HepG2 (cell line): ENCODE data around the gene CTPS2. TPM values are rescaled to one million over a fixed set of nuclear protein-coding genes. Genes with fewer than 3 reads are reported as not detected.

Experiments
- AGO2 ChIP-seq: fragments of 200-400 bp; formaldehyde crosslinking; optimal IDR thresholded peaks from 2 replicates; pipeline ENCODE3; 2017; ENCODE audit warnings: mild to moderate bottlenecking, low read depth, low read length, moderate library complexity
- ARID3A ChIP-seq: IDR thresholded peaks from 2 replicates; pipeline ENCODE4 v1.6.1; 2012; ENCODE audit warnings: low read depth, low read length, improper control_type of control experiment
- ATF2 ChIP-seq: sonication (generic); formaldehyde crosslinking; IDR thresholded peaks from 2 replicates; pipeline ENCODE4 v1.4.0; 2020; ENCODE audit warnings: missing genetic modification reagents
- CHD4 ChIP-seq: fragments of 200-600 bp; sonication (generic); IDR thresholded peaks from 2 replicates; pipeline ENCODE4 v1.7.0; 2017; ENCODE audit warnings: mild to moderate bottlenecking, low read length, borderline replicate concordance
- CREB1 ChIP-seq, 2 experiments: fragments of 450-650 bp in 1 of 2; IDR thresholded peaks; 2 replicates each; pipeline ENCODE4 v1.6.1; 2016 to 2017; ENCODE audit warnings: control low read depth in 1 of 2, mild to moderate bottlenecking in 1 of 2, missing compliant biosample characterization in 1 of 2, missing genetic modification characterization in 1 of 2
- ETV5 ChIP-seq: IDR thresholded peaks from 2 replicates; pipeline ENCODE4 v1.6.1; 2018; ENCODE audit warnings: missing biosample characterization, missing genetic modification reagents, inconsistent platforms, borderline replicate concordance
- FOXP1 ChIP-seq, 2 experiments: fragments of 450-650 bp in 1 of 2; IDR thresholded peaks; 2 replicates each; pipeline ENCODE4 v1.6.1; 2017 to 2018; ENCODE audit warnings: antibody characterized with exemption in 1 of 2
- HMGXB4 ChIP-seq, 2 experiments: sonication (generic) in 1 of 2; formaldehyde crosslinking in 1 of 2; IDR thresholded peaks; 2 replicates each; pipeline versions ENCODE4 v1.4.0 to v1.6.1; 2018 to 2020; ENCODE audit warnings: missing genetic modification reagents in 2 of 2, borderline replicate concordance in 1 of 2, low read depth in 1 of 2, mild to moderate bottlenecking in 1 of 2, missing biosample characterization in 1 of 2
- ISL2 ChIP-seq: sonication (generic); formaldehyde crosslinking; IDR thresholded peaks from 2 replicates; pipeline ENCODE4 v1.5.0; 2020; ENCODE audit warnings: missing genetic modification reagents
- KDM4B ChIP-seq: sonication (generic); formaldehyde crosslinking; IDR thresholded peaks from 2 replicates; pipeline ENCODE4 v1.4.0; 2020; ENCODE audit warnings: missing genetic modification reagents
- KLF6 ChIP-seq: IDR thresholded peaks from 2 replicates; pipeline ENCODE4 v1.8.0; 2016; ENCODE audit warnings: missing biosample characterization, missing genetic modification reagents
- MAX ChIP-seq: IDR thresholded peaks from 2 replicates; pipeline ENCODE4 v1.6.1; 2012; ENCODE audit warnings: inconsistent platforms
- RBFOX2 ChIP-seq: fragments of 200-400 bp; formaldehyde crosslinking; IDR thresholded peaks from 2 replicates; pipeline ENCODE4 v1.6.1; 2017; ENCODE audit warnings: low read depth, mild to moderate bottlenecking, low read length
- ZBTB7A ChIP-seq: sonication (generic); formaldehyde crosslinking; IDR thresholded peaks from 2 replicates; pipeline ENCODE4 v1.8.0; 2022; ENCODE audit warnings: mild to moderate bottlenecking, missing genetic modification reagents
- ZFY ChIP-seq: sonication (generic); formaldehyde crosslinking; IDR thresholded peaks from 2 replicates; pipeline ENCODE4 v1.4.0; 2020; ENCODE audit warnings: missing genetic modification reagents
- ZGPAT ChIP-seq: IDR thresholded peaks from 2 replicates; pipeline ENCODE4 v1.6.1; 2016; ENCODE audit warnings: mild to moderate bottlenecking
- ZNF12 ChIP-seq: sonication (generic); formaldehyde crosslinking; IDR thresholded peaks from 2 replicates; pipeline ENCODE4 v1.5.0; 2020; ENCODE audit warnings: missing genetic modification reagents
- ZNF17 ChIP-seq: sonication (generic); formaldehyde crosslinking; IDR thresholded peaks from 2 replicates; pipeline ENCODE4 v1.5.0; 2020; ENCODE audit warnings: mild to moderate bottlenecking, missing genetic modification reagents
- ZNF414 ChIP-seq: sonication (generic); formaldehyde crosslinking; IDR thresholded peaks from 2 replicates; pipeline ENCODE4 v1.5.0; 2020; ENCODE audit warnings: missing genetic modification reagents
- ZNF577 ChIP-seq: sonication (generic); formaldehyde crosslinking; IDR thresholded peaks from 2 replicates; pipeline ENCODE4 v1.4.0; 2020; ENCODE audit warnings: mild to moderate bottlenecking, low read depth, missing genetic modification reagents, borderline replicate concordance
- ZNF784 ChIP-seq: sonication (generic); formaldehyde crosslinking; IDR thresholded peaks from 2 replicates; pipeline ENCODE4 v1.5.1; 2020; ENCODE audit warnings: missing genetic modification reagents, mild to moderate bottlenecking, borderline replicate concordance
- polyA plus RNA-seq, 8 experiments: library from polyadenylated mRNA; depleted of rRNA in 3 of 8; stranded (reverse) in 7 of 8; unstranded in 1 of 8; fragments of >200 nt; fragmentation: Illumina TruSeq in 4 of 8; extraction: Trizol in 4 of 8; gene quantifications; 2 replicates each; pipeline versions ENCODE4 v1.2.1 to v1.2.3, GENCODE V29; 2011 to 2016; ENCODE audit warnings: low read depth in 4 of 8, missing spikeins in 1 of 8, mixed read lengths in 1 of 8; ENCODE audit not compliant: insufficient read depth in 1 of 8
- total RNA-seq, 5 experiments: library from RNA; depleted of rRNA; stranded (reverse); fragments of >200 nt; fragmentation: Illumina TruSeq; extraction: Trizol; gene quantifications; 2 replicates each; pipeline ENCODE4 v1.2.3, GENCODE V29; 2016; ENCODE audit warnings: low read depth in 1 of 5

The CTPS2 gene
- total and polyA plus RNA-seq, 2 of the 13 experiments (the other 11 are each of a cell fraction or from before 2014, with no cell fraction given), result 10.3 to 26.1 TPM

- TF ChIP-seq ZBTB7A (CRISPR knock-in tag) (peak; percentile 11; the same call in 1 of the 2 replicates), ATF2 (CRISPR knock-in tag) (0 out of 2 replicates have a peak, but pooled peaks have one; percentile 18), ZNF784 (CRISPR knock-in tag) (no peak; the same call in 1 of the 2 replicates), ETV5 (0 out of 2 replicates have a peak, but pooled peaks have one; percentile 7), CHD4 (no peak), ZNF17 (CRISPR knock-in tag) (no peak), RBFOX2 (peak; percentile 81), ISL2 (CRISPR knock-in tag) (no peak), ZNF577 (no peak), CREB1 (IDR thresholded peaks at IDR 0.05) (no peak), CREB1 (CRISPR knock-in tag; IDR thresholded peaks at IDR 0.05) (no peak), FOXP1 (IDR thresholded peaks at IDR 0.05) (no peak), FOXP1 (CRISPR knock-in tag; IDR thresholded peaks at IDR 0.05) (no peak), HMGXB4 (CRISPR knock-in tag; IDR thresholded peaks at IDR 0.05; ENCODE audit: borderline replicate concordance in 1 of 2, low read depth in 1 of 2) (peak in 1 of 2 experiments; percentile 62; a peak in 1 of 4 replicates), MAX (peak; percentile 33; the same call in 1 of the 2 replicates), ARID3A (no peak), ZNF12 (CRISPR knock-in tag) (no peak), KDM4B (no peak), ZFY (CRISPR knock-in tag) (peak; percentile 65), ZGPAT (CRISPR knock-in tag) (peak; percentile 43; the same call in 1 of the 2 replicates), KLF6 (CRISPR knock-in tag) (0 out of 2 replicates have a peak, but pooled peaks have one; percentile 30), ZNF414 (CRISPR knock-in tag) (0 out of 2 replicates have a peak, but pooled peaks have one; percentile 36), AGO2 (no peak)
Measured at GRCh38 chrX:16712548-16713155, at the start of gene CTPS2 (continued).
